Mesothelial cell of epicardium (in vitro differentiated cells): ENCODE data around the gene AMPD1. TPM values are rescaled to one million over a fixed set of nuclear protein-coding genes. Genes with fewer than 3 reads are reported as not detected.

Experiments
- DNase-seq, 2 experiments: peaks; one replicate each; pipeline ENCODE4 v3.0.0; 2021; ENCODE audit warnings: low spot score in 2 of 2; ENCODE audit not compliant: unreplicated experiment in 2 of 2
- H3K27ac Mint-ChIP-seq: 2 replicates; pipeline ENCODE4 v1.8.0; 2021; ENCODE audit warnings: mixed read lengths
- H3K27me3 Mint-ChIP-seq: 2 replicates; pipeline ENCODE4 v1.8.0; 2021; ENCODE audit warnings: low read depth, mixed read lengths
- H3K36me3 Mint-ChIP-seq: 2 replicates; pipeline ENCODE4 v1.8.0; 2021; ENCODE audit warnings: mixed read lengths
- H3K4me1 Mint-ChIP-seq: 2 replicates; pipeline ENCODE4 v1.8.0; 2021; ENCODE audit warnings: mixed read lengths
- H3K4me3 Mint-ChIP-seq: 2 replicates; pipeline ENCODE4 v1.8.0; 2021; ENCODE audit warnings: mild to moderate bottlenecking, moderate library complexity, mixed read lengths
- H3K9me3 Mint-ChIP-seq: 2 replicates; pipeline ENCODE4 v1.8.0; 2021; ENCODE audit warnings: mixed read lengths
- CTCF ChIP-seq: fragments of 200-600 bp; sonication (generic); IDR thresholded peaks from one replicate; pipeline ENCODE4 v1.5.0; 2021; ENCODE audit warnings: antibody characterized with exemption; ENCODE audit not compliant: unreplicated experiment
- total RNA-seq: library from RNA; stranded (reverse); gene quantifications from 3 replicates; pipeline ENCODE4 v1.2.1, GENCODE V29; 2021

Gene AMPD1
- total RNA-seq, 1 donor from 2014 or later, result not detected

GRCh38 chr1:114671011-114671938 is 24.1 kb downstream of the AMPD1 start:
- Mint-ChIP-seq H3K36me3 (no peaks in the 10 kb centered on the region), H3K4me3 (no peak overlapping the region), H3K27me3 (peaks cover 52% of the 10 kb centered on the region), H3K4me1 (peaks cover 7% of the 10 kb centered on the region), H3K27ac (no peak overlapping the region), H3K9me3 (no peaks in the 10 kb centered on the region)
- peak; percentile 49 for TF ChIP-seq CTCF
- no peak for DNase-seq

GRCh38 chr1:114670083-114671010 is 25.0 kb downstream of the AMPD1 start:
- H3K27ac Mint-ChIP-seq, result peak overlapping the region; percentile 79
- peak; percentile 78 to 85 for DNase-seq
- no peaks in the 10 kb centered on the region for H3K36me3 Mint-ChIP-seq
- peaks cover 7% of the 10 kb centered on the region for H3K4me1 Mint-ChIP-seq
- no peaks in the 10 kb centered on the region for H3K9me3 Mint-ChIP-seq
- no peak for TF ChIP-seq CTCF
- peaks cover 47% of the 10 kb centered on the region for H3K27me3 Mint-ChIP-seq
- H3K4me3 Mint-ChIP-seq, result peak overlapping the region; percentile 87

GRCh38 chr1:114669562-114670082 is 25.7 kb downstream of the AMPD1 start, which contains the start of gene DENND2C:
DENND2C (minus strand) TSS chr1:114670049; CDS start chr1:114625984, 44,065 bp downstream.
- Mint-ChIP-seq H3K9me3 (no peaks in the 10 kb centered on the region), H3K27ac (peak within 1 kb of the TSS; percentile 79), H3K36me3 (no peaks in the 10 kb centered on the region), H3K27me3 (peaks cover 40% of the 10 kb centered on the region), H3K4me1 (peaks cover 7% of the 10 kb centered on the region), H3K4me3 (peak within 1 kb of the TSS; percentile 87)
- no peak for TF ChIP-seq CTCF
- DNase-seq, result no peak

- H3K4me3 Mint-ChIP-seq, result peak overlapping the region; percentile 87
- peak overlapping the region; percentile 10 for H3K27ac Mint-ChIP-seq
- no peaks in the 10 kb centered on the region for H3K9me3 Mint-ChIP-seq
- no peaks in the 10 kb centered on the region for H3K36me3 Mint-ChIP-seq
- H3K27me3 Mint-ChIP-seq, result peaks cover 35% of the 10 kb centered on the region
- H3K4me1 Mint-ChIP-seq, result peaks cover 7% of the 10 kb centered on the region
- no peak for TF ChIP-seq CTCF
- no peak for DNase-seq
Measured at GRCh38 chr1:114668784-114669561, 26.4 kb downstream of the AMPD1 start.

GRCh38 chr1:114668373-114668772 is 27.0 kb downstream of the AMPD1 start:
- no peak overlapping the region for H3K4me3 Mint-ChIP-seq
- no peaks in the 10 kb centered on the region for H3K9me3 Mint-ChIP-seq
- H3K27me3 Mint-ChIP-seq, result peaks cover 33% of the 10 kb centered on the region
- H3K4me1 Mint-ChIP-seq, result peaks cover 7% of the 10 kb centered on the region
- DNase-seq, result no peak
- no peaks in the 10 kb centered on the region for H3K36me3 Mint-ChIP-seq
- TF ChIP-seq CTCF, result no peak
- no peak overlapping the region for H3K27ac Mint-ChIP-seq
